ENCODE measurements around the gene USH2A.

The USH2A gene

DNA sequence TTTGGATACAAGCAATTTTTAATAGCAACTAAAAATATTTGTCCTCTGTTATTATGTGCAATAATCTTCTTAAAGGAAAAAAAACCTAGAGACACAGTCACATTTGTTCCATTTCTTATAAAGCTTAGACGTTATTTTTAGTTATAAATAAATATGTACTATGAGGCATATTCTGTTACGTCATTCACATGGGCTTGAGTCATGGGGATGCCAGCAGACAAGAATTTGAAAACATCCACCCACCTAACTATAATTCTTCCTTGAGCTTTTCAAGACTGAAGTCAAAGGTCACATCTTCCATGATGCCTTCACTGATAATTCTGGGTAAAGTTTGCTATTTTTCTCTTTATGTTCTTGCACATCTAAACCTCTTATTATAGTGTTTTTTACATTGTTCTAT, 587.3 kb downstream of the USH2A start:
- no peak for DNase-seq

DNA sequence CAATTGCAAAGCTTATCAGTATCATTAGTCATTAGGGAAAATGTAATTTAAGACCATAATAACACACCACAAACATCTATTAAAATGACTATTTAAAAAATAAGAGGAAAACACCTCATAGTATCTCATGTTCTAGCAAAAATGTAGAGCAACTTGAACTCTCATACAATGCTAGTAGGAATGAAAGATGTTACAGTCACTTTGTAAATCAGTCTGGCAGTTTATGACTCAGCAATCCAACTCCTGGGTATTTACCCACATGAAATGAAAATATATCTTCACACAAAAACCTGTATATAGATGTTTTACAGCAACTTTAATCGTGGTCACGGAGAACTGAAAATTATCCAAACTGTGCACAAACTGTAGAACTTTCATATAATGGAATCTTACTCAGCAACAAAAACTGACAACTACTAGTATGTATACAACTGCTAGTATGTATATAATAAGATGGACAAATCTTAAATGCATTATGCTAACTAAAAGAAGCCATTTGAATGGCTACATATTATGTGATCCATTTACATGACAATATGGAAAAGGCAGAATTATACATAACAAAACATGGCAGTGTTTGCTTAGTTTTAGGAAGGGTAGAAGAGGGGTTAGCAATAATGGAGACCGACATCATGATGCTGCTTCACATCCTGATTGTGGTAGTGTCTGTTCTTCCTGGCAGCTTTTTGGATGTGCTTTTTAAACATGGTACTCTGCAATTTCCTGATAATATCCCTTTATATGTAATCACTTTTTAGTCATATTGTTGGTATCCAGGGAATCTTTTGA, 589.1 kb downstream of the USH2A start:
- no peak for DNase-seq

DNA sequence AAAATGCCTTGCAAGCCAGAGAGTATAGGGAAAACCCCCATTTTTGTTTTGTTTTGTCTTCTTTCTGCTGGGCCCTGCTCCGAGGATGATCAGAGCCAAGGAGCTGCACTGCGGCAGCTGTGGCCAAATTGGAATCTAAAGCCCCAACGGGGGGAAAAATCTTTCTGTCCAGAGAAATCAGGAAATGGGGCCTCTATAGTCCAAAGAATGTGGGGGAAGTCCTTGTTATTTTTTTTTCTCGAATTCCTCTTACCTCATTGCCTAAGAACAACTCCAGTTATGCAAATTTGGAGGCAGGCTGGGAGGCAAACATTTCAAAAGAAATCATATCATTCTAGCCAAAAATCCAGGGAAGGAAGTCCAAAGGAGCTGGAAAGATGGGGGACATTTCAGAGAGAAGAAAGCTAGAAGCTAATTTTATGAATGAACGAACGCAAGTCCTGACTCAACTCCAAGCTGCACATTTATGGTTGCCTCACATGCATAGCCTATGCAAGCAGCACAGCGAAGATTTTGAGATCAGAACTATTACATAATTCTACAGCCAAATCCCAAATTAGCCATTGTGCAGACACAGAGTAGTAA, 592.9 kb downstream of the USH2A start:
- no peak for DNase-seq

DNA sequence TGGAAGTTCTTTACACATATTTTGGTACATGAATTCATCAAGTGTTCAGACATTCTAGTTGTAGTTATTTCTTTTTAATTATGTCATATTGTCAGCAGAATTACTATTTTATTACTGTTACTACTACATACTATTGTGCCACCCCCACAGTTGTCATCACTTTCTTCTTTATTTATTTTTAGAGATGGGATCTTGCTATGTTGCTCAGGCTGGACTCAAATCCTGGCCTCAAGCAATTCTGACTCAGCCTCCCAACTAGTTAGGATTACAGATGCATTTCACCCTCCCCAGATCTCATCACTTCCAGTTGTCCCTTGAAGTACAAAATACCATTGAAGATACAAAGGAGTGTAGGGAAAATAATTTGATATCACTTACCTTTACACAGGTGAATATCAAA, 598.2 kb downstream of the USH2A start:
- no peak for DNase-seq

DNA sequence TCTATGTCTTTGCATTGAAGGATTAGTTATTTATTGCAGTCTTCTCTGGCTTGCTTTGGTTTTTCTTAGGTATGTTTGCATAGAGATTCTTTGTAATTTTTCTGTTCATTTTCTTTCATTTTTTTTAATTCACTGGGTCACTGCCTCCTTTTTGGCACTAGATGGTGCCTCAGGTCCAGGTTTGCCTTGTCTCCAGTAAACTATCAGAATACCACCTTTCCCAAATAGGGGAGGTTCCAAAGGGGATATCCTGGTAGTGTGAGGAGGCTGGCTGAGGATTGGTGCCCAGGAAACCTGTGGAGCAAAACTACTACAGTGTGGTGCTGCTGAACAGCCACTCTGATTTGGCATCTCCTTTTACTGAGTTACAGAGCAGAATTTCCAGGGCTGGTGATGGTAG, 599.0 kb downstream of the USH2A start:
- no peak for DNase-seq

DNA sequence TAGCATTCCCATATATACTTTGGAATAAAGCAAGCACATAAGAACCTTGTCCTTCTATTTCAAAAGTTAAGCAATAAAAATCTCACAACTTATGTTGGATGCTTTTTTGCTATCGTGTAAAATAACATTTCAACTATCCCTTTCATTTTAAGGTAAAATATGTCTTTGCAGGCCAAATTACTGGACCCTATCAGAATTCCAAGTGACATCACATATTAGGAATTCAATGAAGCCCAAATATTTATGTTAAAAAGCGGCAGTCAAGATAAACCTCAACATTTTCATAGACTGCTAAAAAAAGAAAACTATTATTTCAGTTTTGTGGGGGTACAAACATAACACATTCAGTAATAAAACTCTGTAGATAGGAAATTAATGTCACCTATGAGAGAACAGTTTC, 604.1 kb downstream of the USH2A start:
- DNase-seq, result no peak

DNA sequence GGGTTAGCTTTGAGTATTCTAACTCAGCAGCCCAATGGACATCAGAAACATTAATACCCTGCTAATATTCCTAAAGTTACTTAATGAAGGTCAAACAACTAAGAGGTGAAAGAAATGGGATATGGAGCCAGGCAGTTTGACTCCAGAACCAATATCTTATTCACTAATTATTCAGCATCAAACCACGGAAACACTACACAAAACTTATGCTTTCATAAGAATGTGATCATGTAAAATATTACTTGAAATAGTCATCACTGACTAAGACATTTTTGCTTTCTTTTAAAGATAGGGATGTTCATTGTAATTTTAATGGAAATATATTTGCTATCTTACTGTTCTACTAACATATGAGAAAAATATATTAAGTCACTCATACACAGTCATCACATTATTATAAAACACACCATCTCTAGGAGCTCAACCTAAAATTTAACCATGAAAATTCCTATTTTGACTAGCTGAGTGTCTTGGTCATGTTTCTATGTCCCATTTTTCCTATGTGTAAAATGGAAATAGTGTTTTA, 615.3 kb downstream of the USH2A start:
- DNase-seq, result no peak

DNA sequence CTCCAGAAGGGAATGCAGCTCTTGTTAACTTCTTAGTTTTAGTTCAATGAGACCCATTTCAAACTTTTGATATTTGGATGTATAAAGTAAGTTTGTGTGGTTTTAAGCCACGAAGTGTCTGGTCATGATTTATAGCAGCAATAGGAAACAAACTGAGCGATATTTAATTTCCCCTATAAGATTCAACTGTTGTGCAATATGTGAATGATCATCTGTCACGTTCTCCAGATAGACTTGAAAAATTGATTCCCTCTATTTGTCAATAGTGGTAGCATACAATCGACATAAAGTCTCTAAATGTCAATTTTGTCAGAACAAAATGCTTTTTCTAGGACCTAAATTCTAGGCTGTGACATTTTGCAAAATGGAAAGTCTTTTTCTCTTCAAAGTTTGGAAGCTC, 616.0 kb downstream of the USH2A start:
- no peak for DNase-seq

DNA sequence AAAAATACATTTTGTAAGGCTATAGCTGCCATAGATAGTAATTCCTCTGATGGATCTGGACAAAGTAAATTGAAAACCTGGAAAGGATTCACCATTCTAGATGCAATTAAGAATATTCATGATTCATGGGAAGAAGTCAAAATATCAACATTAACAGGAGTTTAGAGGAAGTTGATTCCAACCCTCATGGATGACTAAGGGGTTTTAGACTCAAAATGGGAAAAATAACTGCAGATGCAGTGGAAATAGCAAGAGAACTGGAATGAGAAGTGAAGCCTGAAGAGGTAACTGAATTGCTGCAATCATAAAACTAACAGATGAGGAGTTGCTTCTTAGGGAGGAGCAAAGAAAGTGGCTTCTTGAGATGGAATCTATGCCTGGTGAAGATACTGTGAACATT, 625.4 kb downstream of the USH2A start:
- no peak for DNase-seq

DNA sequence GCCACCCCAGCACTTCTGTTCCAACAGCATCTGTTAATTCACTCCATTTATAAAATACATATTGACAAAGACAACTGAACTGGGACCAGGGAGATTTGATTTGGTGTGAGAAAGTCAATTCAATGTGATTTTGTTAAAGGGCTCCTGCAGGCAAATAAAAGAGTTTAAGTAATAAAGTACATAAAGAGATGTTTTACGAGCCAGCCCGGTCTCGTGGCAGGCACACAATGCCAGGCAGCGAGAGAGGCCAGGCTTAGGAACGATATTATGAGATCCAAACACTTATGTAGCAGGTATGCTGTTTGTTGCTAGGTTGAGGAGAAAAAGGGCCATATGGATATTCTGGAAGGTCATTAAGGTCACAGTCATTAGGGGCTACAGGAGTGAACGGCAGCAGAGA, 629.1 kb downstream of the USH2A start:
- no peak for DNase-seq

DNA sequence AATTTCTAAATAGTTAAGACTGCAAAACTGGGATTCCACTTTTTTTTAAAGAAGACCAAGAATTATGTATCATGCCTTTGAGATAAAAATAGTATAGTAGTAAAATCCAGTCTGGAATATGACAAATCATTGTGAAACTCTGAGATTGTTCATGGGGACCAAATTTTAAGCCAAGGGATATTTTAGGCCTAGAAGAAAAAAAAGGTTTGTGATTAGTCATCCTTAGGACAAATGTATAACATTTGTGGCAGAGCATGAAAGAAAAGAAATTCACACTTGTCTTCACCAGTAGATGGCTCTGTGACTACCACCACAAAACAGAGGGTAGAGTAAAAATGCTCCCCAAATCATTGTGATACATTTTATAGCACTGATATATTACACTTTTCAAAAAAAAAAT, 630.1 kb downstream of the USH2A start:
- DNase-seq, result no peak

DNA sequence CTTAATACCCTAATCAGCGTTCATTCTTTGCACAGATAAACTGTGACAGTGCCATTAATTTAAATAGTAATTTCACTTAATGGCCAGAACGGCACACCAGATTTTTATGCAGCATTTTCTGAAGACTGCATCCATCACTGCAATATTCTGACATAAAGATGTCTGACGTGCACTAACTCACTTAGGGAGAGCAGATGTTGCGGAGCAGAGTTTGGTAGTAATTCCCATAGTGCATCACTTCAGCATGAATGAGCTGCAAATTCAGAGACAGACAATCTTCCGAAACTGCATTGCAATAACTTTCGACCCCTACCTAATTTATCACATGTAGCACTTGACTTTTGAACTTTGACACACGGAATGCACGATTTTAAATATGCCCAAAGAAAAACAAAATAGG, 630.8 kb downstream of the USH2A start:
- DNase-seq, result no peak

DNA sequence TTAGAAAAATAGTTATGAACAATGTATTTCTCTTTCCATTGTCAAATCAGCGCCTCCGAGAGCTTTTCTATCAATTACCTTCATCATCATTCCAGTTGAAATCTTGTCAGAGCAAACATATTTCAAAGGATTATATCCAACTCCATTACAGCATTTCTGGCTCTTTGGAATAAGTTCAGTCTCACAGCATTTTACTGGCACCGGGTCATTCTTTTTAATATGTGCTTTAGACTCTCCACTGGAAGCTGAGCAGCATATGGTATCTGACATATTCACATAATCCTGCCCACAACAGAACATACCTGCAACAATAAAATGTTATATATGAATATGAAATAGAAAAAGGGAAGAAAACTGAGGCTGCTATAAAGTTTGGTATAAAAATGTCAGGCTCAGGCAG, 633.3 kb downstream of the USH2A start:
- no peak for DNase-seq

DNA sequence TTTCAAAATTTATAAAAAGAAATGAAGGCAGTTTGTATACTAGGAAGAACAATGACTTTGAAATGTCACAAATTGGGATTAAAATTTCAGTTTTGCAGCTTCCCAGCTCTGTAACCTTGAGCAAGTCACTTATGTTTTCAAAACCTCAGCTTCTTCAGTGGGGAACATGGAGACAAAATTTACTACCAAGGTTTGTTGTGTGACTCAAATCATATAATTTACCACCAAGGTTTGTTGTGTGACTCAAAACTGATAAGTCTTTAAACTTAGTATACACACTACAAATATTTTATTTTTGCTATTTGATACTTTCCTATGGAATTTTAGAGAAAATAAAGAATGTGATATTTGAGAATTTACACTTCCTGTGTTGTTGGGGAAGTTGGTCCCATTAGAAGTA, 636.3 kb downstream of the USH2A start:
- DNase-seq, result no peak

DNA sequence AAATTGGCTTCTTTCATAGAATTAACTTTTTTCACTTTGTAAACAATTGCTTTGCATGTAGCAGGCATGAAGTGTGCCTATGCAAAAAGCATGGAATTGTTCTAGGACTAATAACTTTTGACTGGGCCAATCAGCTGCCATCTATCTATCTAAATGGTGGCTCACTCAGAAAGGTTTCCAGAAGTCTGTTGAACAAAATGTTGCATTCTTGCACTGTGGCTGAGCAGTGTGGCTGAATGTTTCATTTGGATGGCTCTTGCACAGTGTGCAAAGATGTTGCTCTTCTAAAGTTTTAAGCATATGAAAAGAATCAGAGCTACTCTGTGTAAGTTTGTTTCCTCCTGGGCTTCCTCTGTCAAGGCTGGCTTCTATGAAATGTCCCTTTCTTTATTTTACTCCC, 642.6 kb downstream of the USH2A start:
- no peak for DNase-seq

DNA sequence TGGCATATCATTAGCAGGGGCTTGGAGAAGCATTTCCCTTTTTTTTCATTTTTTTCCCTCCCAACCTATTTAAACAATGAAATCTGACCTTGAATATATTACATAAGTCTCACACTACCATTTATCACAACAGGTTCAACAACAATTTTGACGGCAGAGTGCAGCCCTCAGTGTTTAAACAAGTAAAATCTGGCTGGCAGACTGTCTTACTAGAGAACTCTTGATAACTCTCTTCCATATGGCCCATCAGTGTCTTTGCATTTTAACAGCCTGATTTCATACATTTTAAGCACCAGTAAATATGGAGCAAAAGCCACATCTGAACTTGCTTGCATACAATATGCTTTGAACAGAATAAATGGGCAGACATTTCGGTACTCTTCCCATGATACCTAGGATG, 643.1 kb downstream of the USH2A start:
- no peak for DNase-seq

DNA sequence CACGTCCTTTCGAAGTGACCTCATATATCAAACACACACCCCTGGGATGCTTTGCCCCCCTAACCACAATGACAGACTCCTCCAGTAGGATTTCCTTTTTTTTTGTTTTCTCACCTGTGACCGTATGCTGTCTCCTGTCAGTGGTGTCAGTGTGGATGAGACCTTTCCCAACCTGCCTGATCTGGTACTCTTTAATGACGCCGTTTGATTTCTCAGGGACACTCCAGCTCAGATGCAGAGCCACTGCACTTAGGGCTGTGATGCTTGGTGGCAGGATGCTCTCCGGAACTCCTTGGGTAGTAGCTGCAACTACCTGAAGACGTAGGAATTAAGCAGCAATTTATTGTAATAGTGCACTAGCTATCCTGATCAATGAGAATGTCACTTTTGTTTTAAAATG, 643.5 kb downstream of the USH2A start:
- DNase-seq, result no peak

DNA sequence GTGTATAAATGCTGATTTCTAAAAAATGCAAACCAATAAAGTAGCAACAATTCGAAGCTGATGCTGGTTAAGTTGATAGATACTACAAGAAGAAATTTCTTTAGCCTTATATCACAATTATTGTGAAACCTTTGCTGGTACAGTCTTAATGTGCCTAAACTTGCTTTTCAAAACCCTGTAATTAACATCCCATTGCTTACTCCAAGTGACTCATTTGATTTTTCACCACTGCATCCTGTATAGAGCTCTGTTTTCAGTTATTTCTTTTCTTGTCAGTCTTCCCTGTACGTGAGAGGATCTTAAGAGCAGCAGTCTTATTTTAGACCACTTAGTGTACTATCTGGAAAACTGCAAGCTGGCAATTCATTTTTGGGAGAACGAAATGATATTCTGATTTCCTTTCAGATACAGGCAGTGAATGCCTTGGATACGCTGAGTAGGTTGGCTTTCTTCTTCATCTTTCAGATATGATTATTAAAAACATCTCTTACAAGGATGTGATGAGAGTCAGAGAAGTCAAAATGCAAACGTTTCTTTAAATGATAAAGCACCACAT, 645.8 kb downstream of the USH2A start:
- no peak for DNase-seq

DNA sequence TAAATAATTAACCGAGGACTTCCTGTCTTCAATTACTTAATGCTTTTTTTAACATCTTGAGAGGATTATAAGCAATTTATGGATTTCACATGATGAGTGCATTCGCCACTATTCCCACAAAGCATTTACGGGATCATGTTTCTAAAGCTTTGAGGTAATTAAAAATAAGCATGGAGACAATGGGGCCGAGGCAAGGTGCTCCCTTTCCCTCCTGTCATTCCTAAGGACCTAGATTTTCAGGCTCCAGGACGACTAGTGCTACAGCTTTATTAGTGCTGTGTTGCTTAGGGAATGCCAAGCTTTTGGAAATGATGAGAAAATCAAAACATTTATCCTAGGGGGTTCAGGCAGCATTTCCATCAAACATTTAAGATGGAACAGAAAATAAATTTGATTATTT, 646.9 kb downstream of the USH2A start:
- DNase-seq, result no peak

DNA sequence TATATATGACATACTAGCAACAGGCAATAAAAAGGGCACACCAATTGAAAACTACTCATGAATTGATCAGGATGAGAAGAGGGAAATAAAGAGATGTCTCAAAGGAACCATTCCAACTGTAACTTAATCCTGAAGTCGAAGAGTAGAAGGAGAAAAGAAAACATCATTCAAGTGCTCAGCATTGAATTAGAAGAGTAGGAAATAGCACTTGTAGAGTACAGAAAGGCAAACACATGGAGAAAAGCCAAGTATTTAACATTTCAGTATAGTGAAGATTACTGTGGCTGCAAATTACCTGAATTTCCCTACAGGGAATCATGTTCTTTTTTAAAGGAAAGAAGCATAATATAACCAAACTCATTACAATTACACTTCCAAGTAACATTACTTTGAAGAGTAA, 651.1 kb downstream of the USH2A start:
- no peak for DNase-seq

DNA sequence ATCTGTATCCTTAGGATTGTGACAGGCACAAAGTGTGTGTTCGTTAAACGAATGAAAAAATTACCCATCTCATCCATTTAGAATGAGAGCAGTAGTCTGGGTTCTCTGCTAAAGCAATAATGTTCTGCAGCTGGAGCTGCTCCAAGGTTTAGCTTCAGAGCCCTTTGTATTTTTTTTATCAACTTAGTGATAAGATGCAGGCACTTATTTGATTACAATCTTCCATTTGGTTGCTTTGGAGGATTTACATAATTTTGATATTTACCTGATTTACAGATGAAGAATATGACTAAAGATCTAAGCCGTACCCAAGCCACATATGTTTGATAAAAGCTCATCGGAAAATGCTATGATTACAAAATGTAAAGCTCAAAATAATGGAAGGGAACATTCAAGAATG, 654.9 kb downstream of the USH2A start:
- no peak for DNase-seq

DNA sequence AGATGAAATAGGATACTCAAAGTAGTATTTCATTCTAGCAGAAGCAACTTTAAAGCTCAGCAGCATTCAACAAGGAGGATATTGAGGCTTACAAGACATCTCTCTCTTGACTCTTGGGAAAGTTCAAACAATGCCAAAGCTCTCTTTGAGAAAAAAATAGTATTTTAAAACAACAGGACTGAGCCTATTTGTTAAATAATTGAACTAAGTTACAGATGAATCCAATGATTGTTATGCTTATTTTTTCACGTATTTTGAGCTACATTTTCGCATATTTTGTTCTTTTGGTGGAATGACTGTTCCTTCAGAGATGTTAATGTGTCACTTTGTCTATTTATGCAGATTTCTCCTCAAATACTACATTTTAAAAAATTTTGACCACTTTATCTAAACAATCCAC, 655.5 kb downstream of the USH2A start:
- DNase-seq, result no peak

DNA sequence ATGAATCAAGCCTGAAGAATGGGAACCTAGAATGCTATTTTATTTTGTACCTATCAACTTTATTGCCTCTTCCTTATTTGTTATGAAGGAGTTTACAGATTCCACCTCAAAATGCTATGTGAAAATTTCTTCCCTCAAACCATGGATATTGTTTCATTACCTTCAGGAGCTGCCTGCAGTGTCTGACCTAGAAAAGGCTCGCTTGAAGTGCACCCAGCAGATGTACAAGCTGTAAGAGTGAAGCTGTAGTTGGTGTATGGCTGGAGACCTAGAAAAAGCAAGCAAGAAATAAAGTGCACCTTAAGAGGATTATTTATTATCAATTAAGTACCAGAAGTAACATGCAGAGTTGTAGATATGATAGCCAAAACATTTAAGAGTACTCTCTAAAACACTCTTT, 656.7 kb downstream of the USH2A start:
- DNase-seq, result no peak

DNA sequence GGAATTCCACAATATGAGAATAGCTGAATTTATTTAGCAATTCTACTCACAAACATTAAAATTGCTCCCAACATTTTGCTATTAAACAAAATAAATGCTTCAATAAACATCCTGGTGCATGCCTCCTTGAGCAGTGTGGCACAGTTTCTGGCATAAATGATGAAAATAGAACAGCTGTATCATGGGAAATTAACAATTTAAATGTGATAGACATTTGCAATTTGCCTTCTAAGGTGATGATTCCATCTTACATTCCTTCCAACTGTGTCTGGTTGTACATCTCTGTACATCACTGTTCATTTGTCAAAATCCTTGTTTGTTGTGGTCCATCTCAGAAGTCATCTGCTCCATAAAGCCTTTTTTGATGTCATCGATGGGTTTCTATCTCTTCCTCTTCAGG, 657.4 kb downstream of the USH2A start:
- DNase-seq, result no peak

DNA sequence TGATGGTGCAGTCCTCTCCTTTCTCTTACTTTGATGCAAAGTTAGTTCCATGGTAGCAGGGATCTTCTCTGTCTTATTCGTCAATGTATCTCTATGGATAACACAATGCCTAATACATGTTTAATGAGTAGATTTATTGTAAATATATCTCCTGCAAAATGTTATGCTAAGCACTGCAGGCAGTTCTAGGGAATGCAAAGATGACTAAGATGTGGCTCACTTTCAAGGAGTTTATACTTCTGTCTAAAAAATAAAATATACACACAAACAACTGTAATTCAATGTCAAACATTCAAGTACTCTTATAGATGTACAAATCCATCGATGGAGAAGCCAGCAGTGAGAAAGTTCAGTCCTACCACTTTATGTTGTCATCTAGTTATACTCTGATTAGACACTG, 661.8 kb downstream of the USH2A start:
- no peak for DNase-seq

Measured in activated effector memory CD4-positive, alpha-beta T cell treated with anti-CD3 and anti-CD28 coated beads, Interleukin-2, amount 50 U/mL, for 16 hours (primary cell).